SK-N-SH treated with all-trans-retinoic acid at 6 μM for 48 hours (cell line): ENCODE results near the gene NTM.

Experiments
- ATAC-seq: fragments of 200-7000 bp; cut with Tn5 transposase; 3 replicates; pipeline ENCODE4 v1.9.1; 2020; ENCODE audit warnings: mild to moderate bottlenecking, moderate library complexity
- ARNTL ChIP-seq: fragments of 450-650 bp; formaldehyde crosslinking; IDR thresholded peaks from 2 replicates; pipeline ENCODE4 v1.5.0; 2020; ENCODE audit warnings: low read depth, mild to moderate bottlenecking, moderate library complexity, borderline replicate concordance
- BACH2 ChIP-seq: fragments of 250-450 bp; sonication (Bioruptor Pico); IDR thresholded peaks from 2 replicates; pipeline ENCODE4 v1.9.0; 2021; ENCODE audit warnings: mild to moderate bottlenecking, borderline replicate concordance
- CSDC2 ChIP-seq: fragments of 250-450 bp; sonication (Bioruptor Pico); IDR thresholded peaks from 2 replicates; pipeline ENCODE4 v1.5.0; 2020; ENCODE audit warnings: mild to moderate bottlenecking, moderate library complexity
- CSRNP3 ChIP-seq: fragments of 250-450 bp; sonication (Bioruptor Pico); IDR thresholded peaks from 2 replicates; pipeline ENCODE4 v1.5.1; 2021; ENCODE audit warnings: mild to moderate bottlenecking, moderate library complexity
- ESRRG ChIP-seq: fragments of 250-450 bp; sonication (Bioruptor Pico); IDR thresholded peaks from 2 replicates; pipeline ENCODE4 v1.6.1; 2021; ENCODE audit warnings: mild to moderate bottlenecking
- GLIS3 ChIP-seq: fragments of 250-450 bp; sonication (Bioruptor Pico); IDR thresholded peaks from 2 replicates; pipeline ENCODE4 v1.5.0; 2020; ENCODE audit warnings: mild to moderate bottlenecking, moderate library complexity
- ISL1 ChIP-seq: fragments of 250-450 bp; sonication (Bioruptor Pico); IDR thresholded peaks from 2 replicates; pipeline ENCODE4 v2.1.2; 2022; ENCODE audit warnings: mild to moderate bottlenecking, moderate library complexity
- OSR1 ChIP-seq: fragments of 250-450 bp; sonication (Bioruptor Pico); IDR thresholded peaks from 2 replicates; pipeline ENCODE4 v1.8.0; 2022; ENCODE audit warnings: moderate library complexity, mild to moderate bottlenecking, inconsistent platforms
- PATZ1 ChIP-seq: fragments of 250-450 bp; sonication (Bioruptor Pico); IDR thresholded peaks from 2 replicates; pipeline ENCODE4 v1.8.0; 2020; ENCODE audit warnings: mild to moderate bottlenecking, moderate library complexity, borderline replicate concordance
- POU6F1 ChIP-seq: fragments of 250-450 bp; sonication (Bioruptor Pico); IDR thresholded peaks from 2 replicates; pipeline ENCODE4 v1.8.0; 2021; ENCODE audit warnings: low read depth, mild to moderate bottlenecking, moderate library complexity, borderline replicate concordance
- PPARA ChIP-seq: fragments of 250-450 bp; sonication (Bioruptor Pico); IDR thresholded peaks from 2 replicates; pipeline ENCODE4 v1.5.0; 2020; ENCODE audit warnings: mild to moderate bottlenecking, borderline replicate concordance
- SNAI2 ChIP-seq: fragments of 250-450 bp; sonication (Bioruptor Pico); IDR thresholded peaks from 2 replicates; pipeline ENCODE4 v1.5.0; 2020; ENCODE audit warnings: mild to moderate bottlenecking, moderate library complexity
- TCF4 ChIP-seq: fragments of 250-450 bp; sonication (Bioruptor Pico); IDR thresholded peaks from 2 replicates; pipeline ENCODE4 v1.8.0; 2021; ENCODE audit warnings: mild to moderate bottlenecking, moderate library complexity, borderline replicate concordance
- TOX ChIP-seq: fragments of 250-450 bp; sonication (Bioruptor Pico); IDR thresholded peaks from 2 replicates; pipeline ENCODE4 v1.8.0; 2021; ENCODE audit warnings: mild to moderate bottlenecking, moderate library complexity, borderline replicate concordance
- TSHZ2 ChIP-seq: fragments of 250-450 bp; sonication (Bioruptor Pico); IDR thresholded peaks from 2 replicates; pipeline ENCODE4 v1.5.0; 2020; ENCODE audit warnings: mild to moderate bottlenecking, moderate library complexity
- ZC3H10 ChIP-seq: fragments of 250-450 bp; sonication (Bioruptor Pico); IDR thresholded peaks from 2 replicates; pipeline ENCODE4 v1.5.1; 2021; ENCODE audit warnings: mild to moderate bottlenecking, moderate library complexity
- ZFP3 ChIP-seq: fragments of 250-450 bp; sonication (Bioruptor Pico); IDR thresholded peaks from 2 replicates; pipeline ENCODE4 v1.5.0; 2020; ENCODE audit warnings: mild to moderate bottlenecking, moderate library complexity
- ZFP30 ChIP-seq: fragments of 450-650 bp; formaldehyde crosslinking; IDR thresholded peaks from 2 replicates; pipeline ENCODE4 v1.5.0; 2022; ENCODE audit warnings: mild to moderate bottlenecking, moderate library complexity
- ZNF565 ChIP-seq: fragments of 450-650 bp; formaldehyde crosslinking; conservative IDR thresholded peaks from 2 replicates; pipeline ENCODE4 v1.5.0; 2020; ENCODE audit warnings: low read depth, mild to moderate bottlenecking, moderate library complexity
- ZNF8 ChIP-seq: fragments of 450-650 bp; formaldehyde crosslinking; IDR thresholded peaks from 2 replicates; pipeline ENCODE4 v1.5.0; 2020; ENCODE audit warnings: mild to moderate bottlenecking, moderate library complexity

Gene NTM

GRCh38 chr11:131670876-131671275 lies 300.5 kb downstream of the NTM start (continued):
- TF ChIP-seq TOX (CRISPR knock-in tag): no peak
- no peak for TF ChIP-seq GLIS3
- no peak for TF ChIP-seq SNAI2
- no peak for TF ChIP-seq TSHZ2 (CRISPR knock-in tag)
- TF ChIP-seq ZFP3 (CRISPR knock-in tag): no peak
- no peak for TF ChIP-seq OSR1 (CRISPR knock-in tag)
- no peak for TF ChIP-seq ZC3H10 (CRISPR knock-in tag)
- TF ChIP-seq ZFP30 (CRISPR knock-in tag): no peak
- no peak for TF ChIP-seq ZNF8
- TF ChIP-seq CSRNP3: no peak

GRCh38 chr11:131671320-131671719 lies 300.9 kb downstream of the NTM start:
- ATAC-seq: no peak
- no peak for TF ChIP-seq PPARA (CRISPR knock-in tag)
- TF ChIP-seq ISL1: no peak
- TF ChIP-seq PATZ1 (CRISPR knock-in tag): no peak
- no peak for TF ChIP-seq TCF4 (CRISPR knock-in tag)
- TF ChIP-seq OSR1 (CRISPR knock-in tag): no peak
- no peak for TF ChIP-seq BACH2 (CRISPR knock-in tag)
- TF ChIP-seq ARNTL (CRISPR knock-in tag): no peak
- no peak for TF ChIP-seq ZNF565 (CRISPR knock-in tag)
- no peak for TF ChIP-seq ZNF8
- no peak for TF ChIP-seq GLIS3

GRCh38 chr11:131671734-131672133 lies 301.3 kb downstream of the NTM start:
- TF ChIP-seq SNAI2 (no peak), TCF4 (CRISPR knock-in tag) (no peak), ZNF8 (no peak), ZNF565 (CRISPR knock-in tag) (no peak), ESRRG (CRISPR knock-in tag) (no peak), BACH2 (CRISPR knock-in tag) (no peak)
- no peak for ATAC-seq

- no peak for ATAC-seq
- TF ChIP-seq POU6F1 (CRISPR knock-in tag): no peak
- no peak for TF ChIP-seq CSDC2 (CRISPR knock-in tag)
- TF ChIP-seq ISL1: no peak
- no peak for TF ChIP-seq OSR1 (CRISPR knock-in tag)
Measured at GRCh38 chr11:131672191-131672590, 301.8 kb downstream of the NTM start.
